Upper lobe of left lung (tissue), 4 donors: ENCODE data around the gene MMD.
"Not testable (repeated sequence)": the region's sequence is repeated elsewhere in the genome, so short reads cannot be mapped to it uniquely, and the experiment has no call there.

Experiments
- CTCF ChIP-seq, 6 experiments: fragments of 450-650 bp in 4 of 6; fragments of 200-600 bp in 2 of 6; sonication (generic) in 2 of 6; IDR thresholded peaks; one replicate each; pipeline ENCODE4 v1.5.1; 2016 to 2019; ENCODE audit warnings: antibody characterized with exemption in 6 of 6
- EP300 ChIP-seq, 4 donors: sonication (generic); formaldehyde crosslinking; IDR thresholded peaks; one replicate each; pipeline ENCODE4 v1.5.1; 2017; ENCODE audit warnings: antibody characterized with exemption in 4 of 4, control low read depth in 2 of 4
- POLR2A ChIP-seq, 4 donors: fragments of 450-650 bp; IDR thresholded peaks; one replicate each; pipeline ENCODE4 v1.5.1; 2016 to 2017; ENCODE audit warnings: antibody characterized with exemption in 4 of 4, mild to moderate bottlenecking in 2 of 4
- POLR2AphosphoS5 ChIP-seq, 2 donors: sonication (generic); formaldehyde crosslinking; IDR thresholded peaks; one replicate each; pipeline ENCODE4 v1.5.1; 2017; ENCODE audit warnings: antibody characterized with exemption in 2 of 2

- not testable (repeated sequence) for TF ChIP-seq CTCF, POLR2A, POLR2AphosphoS5, EP300 (IDR thresholded peaks at IDR 0.05)
These were observed 31.9 kb downstream of the MMD start for GRCh38 chr17:55389715-55390114.
